HepG2 (cell line): Measurements from ENCODE around the gene TUT7. TPM values are rescaled to one million over a fixed set of nuclear protein-coding genes. Genes with fewer than 3 reads are reported as not detected.

Experiments
- ATAC-seq: fragments of 200-7000 bp; cut with Tn5 transposase; 3 replicates; pipeline ENCODE4 v1.9.1; 2020; ENCODE audit warnings: mild to moderate bottlenecking, moderate library complexity
- BruUV-seq: library from RNA; stranded (reverse); fragments of 400-500 nt; replicated peaks from 2 replicates; lab custom pipeline; 2021; lab: Mats Ljungman, UMichigan
- CTCF ChIA-PET: fragments of 300-600 bp; formaldehyde crosslinking; extraction: SDS; loops from one replicate; lab custom pipeline; 2021; ENCODE audit warnings: low total read pairs, inconsistent platforms, low intra/inter-chr PET ratio; lab: Yijun Ruan, JAX
- POLR2A ChIA-PET: fragments of 350-600 bp; sonication (Branson Sonifier 250); formaldehyde crosslinking; loops from one replicate; lab custom pipeline; 2020; ENCODE audit warnings: antibody characterized with exemption, inconsistent platforms; lab: Yijun Ruan, JAX
- DNase-seq: peaks from one replicate; pipeline ENCODE4 v3.0.0-alpha.2; 2015; ENCODE audit warnings: low spot score
- FAIRE-seq: peaks from 3 replicates; lab custom pipeline; 2011; peaks lifted over from hg19 to GRCh38; lab: Jason Lieb, UNC
- H2AFZ ChIP-seq: one replicate; pipeline ENCODE4 v1.6.1; 2011; ENCODE audit warnings: low read length, inconsistent platforms
- H3K27ac ChIP-seq: fragments of 300-600 bp; 3 replicates; pipeline ENCODE4 v1.8.0; 2011; ENCODE audit warnings: mixed run types, mild to moderate bottlenecking, mixed read lengths, low read length, inconsistent platforms; ENCODE audit not compliant: insufficient read depth; ENCODE audit errors: extremely low read length
- H3K27me3 ChIP-seq, 2 experiments: fragments of 200-600 bp in 1 of 2; 2 replicates in 1 of 2; 3 replicates in 1 of 2; pipeline versions ENCODE4 v1.6.0 to v1.8.0; 2011; ENCODE audit warnings: low read length in 2 of 2, mild to moderate bottlenecking in 2 of 2, moderate library complexity in 2 of 2, inconsistent platforms in 1 of 2; ENCODE audit not compliant: insufficient read depth in 2 of 2, control insufficient read depth in 1 of 2
- H3K36me3 ChIP-seq, 2 experiments: fragments of 200-600 bp in 1 of 2; replicated peaks in 1 of 2; 2 replicates in 1 of 2; 3 replicates in 1 of 2; pipeline versions ENCODE4 v1.5.1 to v1.8.0; 2011; ENCODE audit warnings: low read length in 2 of 2, inconsistent platforms in 1 of 2; ENCODE audit not compliant: insufficient read depth in 2 of 2, control insufficient read depth in 1 of 2
- H3K4me1 ChIP-seq: 2 replicates; pipeline ENCODE4 v1.5.1; 2012; ENCODE audit warnings: low read length, inconsistent platforms; ENCODE audit not compliant: insufficient read depth
- H3K4me2 ChIP-seq: 2 replicates; pipeline ENCODE4 v1.6.0; 2011; ENCODE audit warnings: low read depth, low read length, inconsistent platforms
- H3K4me3 ChIP-seq, 3 experiments: fragments of 200-600 bp in 1 of 3; sonication (generic), shearing (Covaris generic) in 1 of 3; replicated peaks in 1 of 3; 2 replicates each; pipeline ENCODE4 v1.5.1; 2011 to 2016; ENCODE audit warnings: low read length in 3 of 3, inconsistent platforms in 2 of 3, low read depth in 2 of 3, mild to moderate bottlenecking in 2 of 3, control low read depth in 1 of 3, mixed read lengths in 1 of 3; ENCODE audit not compliant: insufficient read depth in 1 of 3
- H3K79me2 ChIP-seq: one replicate; pipeline ENCODE4 v1.6.1; 2011; ENCODE audit warnings: low read length, inconsistent platforms; ENCODE audit not compliant: insufficient read depth
- H3K9ac ChIP-seq: 2 replicates; pipeline ENCODE4 v1.6.0; 2011; ENCODE audit warnings: mild to moderate bottlenecking, low read depth, low read length, inconsistent platforms; ENCODE audit not compliant: insufficient read depth
- H3K9me3 ChIP-seq: 2 replicates; pipeline ENCODE4 v1.5.1; 2012; ENCODE audit warnings: mild to moderate bottlenecking, low read length
- H4K20me1 ChIP-seq: 2 replicates; pipeline ENCODE4 v1.6.0; 2011; ENCODE audit warnings: inconsistent platforms, mild to moderate bottlenecking, low read length, moderate library complexity; ENCODE audit not compliant: insufficient read depth
- CBX1 ChIP-seq: IDR thresholded peaks from one replicate; pipeline ENCODE4 v1.6.1; 2016; ENCODE audit warnings: antibody characterized with exemption, low read depth
- CCAR2 ChIP-seq: fragments of 200-400 bp; formaldehyde crosslinking; optimal IDR thresholded peaks from 2 replicates; pipeline ENCODE3; 2018; ENCODE audit warnings: low read depth, mild to moderate bottlenecking, low read length, moderate library complexity
- CENPBD1 ChIP-seq: sonication (generic); formaldehyde crosslinking; IDR thresholded peaks from 2 replicates; pipeline ENCODE4 v1.8.0; 2022; ENCODE audit warnings: missing genetic modification reagents, low read depth, mild to moderate bottlenecking, borderline replicate concordance
- CERS6 ChIP-seq: sonication (generic); formaldehyde crosslinking; IDR thresholded peaks from 2 replicates; pipeline ENCODE4 v1.5.0; 2020; ENCODE audit warnings: missing genetic modification reagents
- IKZF5 ChIP-seq: IDR thresholded peaks from 2 replicates; pipeline ENCODE4 v1.6.1; 2018; ENCODE audit warnings: missing genetic modification reagents, mild to moderate bottlenecking, missing compliant biosample characterization
- MLLT10 ChIP-seq: sonication (generic); formaldehyde crosslinking; IDR thresholded peaks from 2 replicates; pipeline ENCODE4 v1.4.0; 2020; ENCODE audit warnings: missing genetic modification reagents
- NCOA1 ChIP-seq: sonication (generic); formaldehyde crosslinking; IDR thresholded peaks from 2 replicates; pipeline ENCODE4 v1.9.0; 2021; ENCODE audit warnings: missing genetic modification reagents
- PHF8 ChIP-seq: sonication (generic); formaldehyde crosslinking; IDR thresholded peaks from 2 replicates; pipeline ENCODE4 v1.5.0; 2020; ENCODE audit warnings: missing genetic modification reagents
- SAFB2 ChIP-seq: sonication (generic); formaldehyde crosslinking; IDR thresholded peaks from 2 replicates; pipeline ENCODE4 v1.5.1; 2020; ENCODE audit warnings: missing genetic modification reagents, low read depth, mild to moderate bottlenecking, borderline replicate concordance
- TERF1 ChIP-seq: sonication (generic); formaldehyde crosslinking; IDR thresholded peaks from 2 replicates; pipeline ENCODE4 v1.8.0; 2022; ENCODE audit warnings: mild to moderate bottlenecking, missing genetic modification reagents, moderate library complexity
- ZBTB21 ChIP-seq: sonication (generic); formaldehyde crosslinking; IDR thresholded peaks from 2 replicates; pipeline ENCODE4 v1.4.0; 2020; ENCODE audit warnings: missing genetic modification reagents
- ZNF232 ChIP-seq: sonication (generic); formaldehyde crosslinking; IDR thresholded peaks from 2 replicates; pipeline ENCODE4 v1.4.0; 2020; ENCODE audit warnings: missing genetic modification reagents, borderline replicate concordance
- ZNF567 ChIP-seq: sonication (generic); formaldehyde crosslinking; IDR thresholded peaks from 2 replicates; pipeline ENCODE4 v1.8.1; 2023; ENCODE audit warnings: mild to moderate bottlenecking, missing genetic modification reagents, borderline replicate concordance
- WGBS: methylation state at CpG from one replicate; pipeline ENCODE4 v1.1.6; 2017; ENCODE audit warnings: low lambda C conversion rate; 5-methylcytosine and 5-hydroxymethylcytosine counted together
- in situ Hi-C: cut with HindIII; loops from 2 replicates; pipeline ENCODE4 v1.10.0; 2017; ENCODE audit warnings: low pct_unique_long_range_greater_than_20kb; ENCODE audit not compliant: extremely low pct_ligation_motif_present
- intact Hi-C: fragments of 100-400 bp; cut with micrococcal nuclease; formaldehyde crosslinking; loops from one replicate; pipeline ENCODE4 v1.10.0; 2022; ENCODE audit not compliant: unreplicated experiment
- polyA plus RNA-seq, 8 experiments: library from polyadenylated mRNA; depleted of rRNA in 3 of 8; stranded (reverse) in 7 of 8; unstranded in 1 of 8; fragments of >200 nt; fragmentation: Illumina TruSeq in 4 of 8; extraction: Trizol in 4 of 8; gene quantifications; 2 replicates each; pipeline versions ENCODE4 v1.2.1 to v1.2.3, GENCODE V29; 2011 to 2016; ENCODE audit warnings: low read depth in 4 of 8, missing spikeins in 1 of 8, mixed read lengths in 1 of 8; ENCODE audit not compliant: insufficient read depth in 1 of 8
- total RNA-seq, 5 experiments: library from RNA; depleted of rRNA; stranded (reverse); fragments of >200 nt; fragmentation: Illumina TruSeq; extraction: Trizol; gene quantifications; 2 replicates each; pipeline ENCODE4 v1.2.3, GENCODE V29; 2016; ENCODE audit warnings: low read depth in 1 of 5

The TUT7 gene
- total and polyA plus RNA-seq, 2 of the 13 experiments (the other 11 are each of a cell fraction or from before 2014, with no cell fraction given), result 12.0 to 19.4 TPM

GRCh38 chr9:86301686-86302085 is 52.5 kb downstream of the TUT7 start:
- H3K4me1 ChIP-seq, result no peaks in the 10 kb centered on the region
- ChIA-PET CTCF (no interaction called here), POLR2A (no interaction called here)
- H3K36me3 ChIP-seq, result peaks cover 15 to 76% of the 10 kb centered on the region in 2 experiments
- intact Hi-C loops, result no loop called here
- no peak overlapping the region for H2AFZ ChIP-seq
- no peak overlapping the region for H3K9ac ChIP-seq
- H4K20me1 ChIP-seq, result no peaks in the 10 kb centered on the region
- no peak for TF ChIP-seq ZNF567 (CRISPR knock-in tag)
- TF ChIP-seq MLLT10, result no peak
- no peak for TF ChIP-seq PHF8 (CRISPR knock-in tag)
- TF ChIP-seq CCAR2, result no peak
- no peak for TF ChIP-seq TERF1 (CRISPR knock-in tag)
- no peak for TF ChIP-seq ZBTB21 (CRISPR knock-in tag)
- no peak for TF ChIP-seq ZNF232 (CRISPR knock-in tag)
- TF ChIP-seq CENPBD1, result no peak
- no peak for TF ChIP-seq CBX1
- TF ChIP-seq NCOA1 (CRISPR knock-in tag), result no peak
- TF ChIP-seq IKZF5, result no peak
- TF ChIP-seq CERS6 (CRISPR knock-in tag), result no peak
- TF ChIP-seq SAFB2 (CRISPR knock-in tag), result no peak
- WGBS, result 85% methylated on average over 1 of the region's 1 CpG
- H3K4me2 ChIP-seq, result no peak overlapping the region
- H3K9me3 ChIP-seq, result no peaks in the 10 kb centered on the region
- BruUV-seq, result no TSS peak
- no peak for FAIRE-seq
- no peaks in the 10 kb centered on the region for H3K79me2 ChIP-seq
- no peak for ATAC-seq
- DNase-seq, result no peak
- H3K27ac ChIP-seq, result no peak overlapping the region
- no peaks in the 10 kb centered on the region for H3K27me3 ChIP-seq
- H3K4me3 ChIP-seq, result no peak overlapping the region
- in situ Hi-C loops, result no loop called here
